ENCODE measurements around the gene BAMBI. TPM values are rescaled to one million over a fixed set of nuclear protein-coding genes. Genes with fewer than 3 reads are reported as not detected.

Gene BAMBI
- polyA plus RNA-seq, 4 donors = 44.5 to 57.1 (median 50.3) TPM

- no peak for DNase-seq (ENCODE audit: low read depth in 4 of 4, low spot score in 3 of 4)
Measured at GRCh38 chr10:28669227-28670173, 7.8 kb upstream of the BAMBI start.

GRCh38 chr10:28674782-28675181 is 2.5 kb upstream of the BAMBI start:
- DNase-seq (ENCODE audit: low read depth in 4 of 4, low spot score in 3 of 4) = no peak

- no peak for DNase-seq (ENCODE audit: low read depth in 4 of 4, low spot score in 3 of 4)
Measured at GRCh38 chr10:28676326-28676967, 874 bp upstream of the BAMBI start.

- no peak for DNase-seq (ENCODE audit: low read depth in 4 of 4, low spot score in 3 of 4)
Measured at GRCh38 chr10:28677888-28678686, 766 bp downstream of the BAMBI start.

GRCh38 chr10:28678687-28679457 is 1.6 kb downstream of the BAMBI start:
- DNase-seq (ENCODE audit: low read depth in 4 of 4, low spot score in 3 of 4) = no peak

- DNase-seq (ENCODE audit: low read depth in 4 of 4, low spot score in 3 of 4) = no peak
Measured at GRCh38 chr10:28679581-28680357, 2.4 kb downstream of the BAMBI start.

- no peak for DNase-seq (ENCODE audit: low read depth in 4 of 4, low spot score in 3 of 4)
Measured at GRCh38 chr10:28680358-28680752, 3.0 kb downstream of the BAMBI start.

GRCh38 chr10:28681291-28681763 is 4.0 kb downstream of the BAMBI start:
- DNase-seq (ENCODE audit: low read depth in 4 of 4, low spot score in 3 of 4) = no peak

GRCh38 chr10:28681928-28682750 is 4.8 kb downstream of the BAMBI start:
- no peak for DNase-seq (ENCODE audit: low read depth in 4 of 4, low spot score in 3 of 4)

- no peak for DNase-seq (ENCODE audit: low read depth in 4 of 4, low spot score in 3 of 4)
Measured at GRCh38 chr10:28684157-28684985, 7.0 kb downstream of the BAMBI start.

GRCh38 chr10:28684986-28685580 is 7.8 kb downstream of the BAMBI start:
- no peak for DNase-seq (ENCODE audit: low read depth in 4 of 4, low spot score in 3 of 4)

GRCh38 chr10:28685717-28686116 is 8.4 kb downstream of the BAMBI start:
- no peak for DNase-seq (ENCODE audit: low read depth in 4 of 4, low spot score in 3 of 4)

- DNase-seq (ENCODE audit: low read depth in 4 of 4, low spot score in 3 of 4) = no peak
Measured at GRCh38 chr10:28686835-28687682, 9.7 kb downstream of the BAMBI start.

- no peak for DNase-seq (ENCODE audit: low read depth in 4 of 4, low spot score in 3 of 4)
Measured at GRCh38 chr10:28687683-28688001, 10.3 kb downstream of the BAMBI start.

- no peak for DNase-seq (ENCODE audit: low read depth in 4 of 4, low spot score in 3 of 4)
Measured at GRCh38 chr10:28690545-28690944, 13.2 kb downstream of the BAMBI start.

- no peak for DNase-seq (ENCODE audit: low read depth in 4 of 4, low spot score in 3 of 4)
Measured at GRCh38 chr10:28691187-28691694, 13.9 kb downstream of the BAMBI start.
